Endodermal cell (in vitro differentiated cells): ENCODE results near the gene PELI1. TPM values are rescaled to one million over a fixed set of nuclear protein-coding genes. Genes with fewer than 3 reads are reported as not detected.

ENCODE experiments used
- DNase-seq: peaks from one replicate; pipeline ENCODE4 v3.0.0-alpha.2; 2017
- H3K27ac ChIP-seq: 2 replicates; pipeline ENCODE4 v1.5.1; 2013; ENCODE audit warnings: mild to moderate bottlenecking, low read depth, low read length, moderate library complexity
- H3K27me3 ChIP-seq: 2 replicates; pipeline ENCODE4 v1.6.1; 2013; ENCODE audit warnings: mild to moderate bottlenecking, low read length, moderate library complexity; ENCODE audit not compliant: insufficient read depth, control insufficient read depth, poor library complexity, severe bottlenecking
- H3K36me3 ChIP-seq: 2 replicates; pipeline ENCODE4 v1.7.0; 2013; ENCODE audit warnings: mild to moderate bottlenecking, low read length, moderate library complexity; ENCODE audit not compliant: control insufficient read depth, insufficient read depth
- H3K4me1 ChIP-seq: one replicate; pipeline ENCODE4 v1.7.0; 2013; ENCODE audit warnings: low read length; ENCODE audit not compliant: control insufficient read depth, insufficient read depth
- H3K4me3 ChIP-seq: 2 replicates; pipeline ENCODE4 v1.5.1; 2013; ENCODE audit warnings: mild to moderate bottlenecking, low read length, moderate library complexity
- H3K9ac ChIP-seq: 2 replicates; pipeline ENCODE4 v1.6.1; 2013; ENCODE audit warnings: mild to moderate bottlenecking, low read length, moderate library complexity; ENCODE audit not compliant: poor library complexity, severe bottlenecking; ENCODE audit errors: extremely low read depth
- H3K9me3 ChIP-seq: 2 replicates; pipeline ENCODE4 v1.6.1; 2013; ENCODE audit warnings: mild to moderate bottlenecking, low read length, moderate library complexity; ENCODE audit not compliant: control insufficient read depth
- H3K27ac Mint-ChIP-seq: 2 replicates; pipeline ENCODE4 v1.8.0; 2020; ENCODE audit warnings: mixed read lengths
- H3K27me3 Mint-ChIP-seq: 2 replicates; pipeline ENCODE4 v1.8.0; 2021; ENCODE audit warnings: mild to moderate bottlenecking, mixed read lengths; ENCODE audit not compliant: insufficient read depth
- H3K36me3 Mint-ChIP-seq: 2 replicates; pipeline ENCODE4 v1.8.0; 2020; ENCODE audit warnings: low read depth, mixed read lengths
- H3K4me1 Mint-ChIP-seq: 2 replicates; pipeline ENCODE4 v1.8.0; 2020; ENCODE audit warnings: mixed read lengths
- H3K4me3 Mint-ChIP-seq: 2 replicates; pipeline ENCODE4 v1.8.0; 2020; ENCODE audit warnings: mild to moderate bottlenecking, moderate library complexity, mixed read lengths
- H3K9me3 Mint-ChIP-seq: 2 replicates; pipeline ENCODE4 v1.8.0; 2020; ENCODE audit warnings: mild to moderate bottlenecking, mixed read lengths
- WGBS, 2 experiments: methylation state at CpG; one replicate each; pipeline versions ENCODE4 v1.1.5 to v1.1.7; 2013; ENCODE audit warnings: missing lambda C conversion rate in 2 of 2, mixed read lengths in 1 of 2; ENCODE audit not compliant: insufficient coverage in 1 of 2, insufficient read length in 1 of 2; 5-methylcytosine and 5-hydroxymethylcytosine counted together
- total RNA-seq, 2 donors: library from RNA; stranded (reverse); fragmentation: NEBNext Ultra II Directional in 1 of 2; extraction: Animal tissue kit (Norgen Biotek cat#: 25700) in 1 of 2; gene quantifications; 2 replicates in 1 of 2; 3 replicates in 1 of 2; pipeline ENCODE4 v1.2.1, GENCODE V29; 2021
- TF ChIP-seq, protein P1 (sequence below): fragments of 200-600 bp; sonication (generic); conservative IDR thresholded peaks from 2 replicates; pipeline ENCODE4 v1.5.0; 2021; ENCODE audit warnings: antibody characterized with exemption, mild to moderate bottlenecking

PELI1 gene
- total RNA-seq, 2 donors from 2014 or later: 178 to 184 TPM

GRCh38 chr2:64120008-64120407 is 24.2 kb downstream of the PELI1 start:
- Mint-ChIP-seq H3K27ac (no peak overlapping the region), H3K4me3 (no peak overlapping the region), H3K27me3 (no peaks in the 10 kb centered on the region), H3K4me1 (peaks cover 36% of the 10 kb centered on the region), H3K36me3 (peaks cover 19% of the 10 kb centered on the region), H3K9me3 (no peaks in the 10 kb centered on the region)
- no peaks in the 10 kb centered on the region for H3K9me3 ChIP-seq
- WGBS, 2 experiments: 80 to 96% methylated on average over 1 of the region's 2 CpGs
- H3K4me3 ChIP-seq: no peak overlapping the region
- TF ChIP-seq, protein P1, sequence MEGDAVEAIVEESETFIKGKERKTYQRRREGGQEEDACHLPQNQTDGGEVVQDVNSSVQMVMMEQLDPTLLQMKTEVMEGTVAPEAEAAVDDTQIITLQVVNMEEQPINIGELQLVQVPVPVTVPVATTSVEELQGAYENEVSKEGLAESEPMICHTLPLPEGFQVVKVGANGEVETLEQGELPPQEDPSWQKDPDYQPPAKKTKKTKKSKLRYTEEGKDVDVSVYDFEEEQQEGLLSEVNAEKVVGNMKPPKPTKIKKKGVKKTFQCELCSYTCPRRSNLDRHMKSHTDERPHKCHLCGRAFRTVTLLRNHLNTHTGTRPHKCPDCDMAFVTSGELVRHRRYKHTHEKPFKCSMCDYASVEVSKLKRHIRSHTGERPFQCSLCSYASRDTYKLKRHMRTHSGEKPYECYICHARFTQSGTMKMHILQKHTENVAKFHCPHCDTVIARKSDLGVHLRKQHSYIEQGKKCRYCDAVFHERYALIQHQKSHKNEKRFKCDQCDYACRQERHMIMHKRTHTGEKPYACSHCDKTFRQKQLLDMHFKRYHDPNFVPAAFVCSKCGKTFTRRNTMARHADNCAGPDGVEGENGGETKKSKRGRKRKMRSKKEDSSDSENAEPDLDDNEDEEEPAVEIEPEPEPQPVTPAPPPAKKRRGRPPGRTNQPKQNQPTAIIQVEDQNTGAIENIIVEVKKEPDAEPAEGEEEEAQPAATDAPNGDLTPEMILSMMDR: no peak
- no peaks in the 10 kb centered on the region for H3K27me3 ChIP-seq
- no peaks in the 10 kb centered on the region for H3K4me1 ChIP-seq
- H3K9ac ChIP-seq: no peak overlapping the region
- peaks cover 16% of the 10 kb centered on the region for H3K36me3 ChIP-seq
- DNase-seq: no peak
- no peak overlapping the region for H3K27ac ChIP-seq

DNA sequence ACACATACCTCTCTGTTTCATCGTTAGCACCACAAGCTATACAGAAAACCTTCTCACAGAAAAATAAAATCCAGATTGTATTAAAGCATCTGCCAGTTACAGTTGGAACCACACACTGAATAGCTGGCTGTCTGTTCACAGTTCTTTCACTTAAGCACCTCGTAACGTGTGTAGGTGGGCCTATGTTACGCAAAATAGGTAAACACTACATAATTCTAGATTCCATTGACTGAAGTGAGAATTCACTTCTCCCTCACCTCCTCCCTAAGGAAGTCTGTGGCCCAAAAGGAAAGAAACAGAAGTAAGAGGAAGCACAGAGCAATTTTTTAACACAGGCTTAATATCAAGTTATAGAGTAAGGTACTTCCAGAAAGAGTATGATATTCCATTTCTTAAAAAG is 24.9 kb downstream of the PELI1 start:
- no peak overlapping the region for H3K4me3 ChIP-seq
- no peaks in the 10 kb centered on the region for H3K27me3 Mint-ChIP-seq
- H3K27ac ChIP-seq: no peak overlapping the region
- no peaks in the 10 kb centered on the region for H3K27me3 ChIP-seq
- no peak for DNase-seq
- H3K4me1 Mint-ChIP-seq: peaks cover 43% of the 10 kb centered on the region
- no peaks in the 10 kb centered on the region for H3K9me3 Mint-ChIP-seq
- H3K4me3 Mint-ChIP-seq: no peak overlapping the region
- H3K9ac ChIP-seq: no peak overlapping the region
- WGBS, 2 experiments: 93 to 100% methylated on average over 4 of the region's 4 CpGs
- no peaks in the 10 kb centered on the region for H3K4me1 ChIP-seq
- H3K36me3 Mint-ChIP-seq: peaks cover 15% of the 10 kb centered on the region
- TF ChIP-seq, protein P1: no peak
- H3K27ac Mint-ChIP-seq: no peak overlapping the region
- no peaks in the 10 kb centered on the region for H3K9me3 ChIP-seq
- H3K36me3 ChIP-seq: peaks cover 12% of the 10 kb centered on the region

GRCh38 chr2:64115808-64116598 is 28.2 kb downstream of the PELI1 start:
- TF ChIP-seq, protein P1: no peak
- Mint-ChIP-seq H3K9me3 (no peaks in the 10 kb centered on the region), H3K27me3 (no peaks in the 10 kb centered on the region), H3K27ac (peak overlapping the region; percentile 86), H3K36me3 (peaks cover 10% of the 10 kb centered on the region), H3K4me3 (no peak overlapping the region), H3K4me1 (peaks cover 55% of the 10 kb centered on the region)
- WGBS, 2 experiments: 91 to 100% methylated on average over 1 to 2 of the region's 2 CpGs
- H3K9me3 ChIP-seq: no peaks in the 10 kb centered on the region
- DNase-seq: no peak
- H3K9ac ChIP-seq: no peak overlapping the region
- peak overlapping the region; percentile 39 for H3K4me3 ChIP-seq
- H3K4me1 ChIP-seq: peaks cover 7% of the 10 kb centered on the region
- H3K36me3 ChIP-seq: peaks cover 9% of the 10 kb centered on the region
- H3K27me3 ChIP-seq: no peaks in the 10 kb centered on the region
- H3K27ac ChIP-seq: no peak overlapping the region
